ENCODE data around the gene EPHB2. TPM values are rescaled to one million over a fixed set of nuclear protein-coding genes. Genes with fewer than 3 reads are reported as not detected.

The EPHB2 gene
- total RNA-seq, 1 experiment from 2014 or later, result 18.5 TPM

- peak; percentile 62 for ATAC-seq
- CTCF ChIA-PET, result interaction anchor here (0.9 to 2.1 kb wide), 6 partner anchors 12 to 237 kb away, joined by 3 to 8 read pairs (median 6); no protein-coding TSS in a partner anchor
These were observed 18.2 kb downstream of the EPHB2 start for GRCh38 chr1:22728751-22729399.

GRCh38 chr1:22729400-22729773 lies 18.7 kb downstream of the EPHB2 start:
- Mint-ChIP-seq H3K9me3 (no peaks in the 10 kb centered on the region), H3K27ac (no peak overlapping the region), H3K4me1 (peaks cover 11% of the 10 kb centered on the region), H3K27me3 (ENCODE audit: low read depth) (no peaks in the 10 kb centered on the region), H3K4me3 (no peak overlapping the region), H3K36me3 (no peaks in the 10 kb centered on the region)
- TF ChIP-seq ZNF512 (CRISPR knock-in tag; IDR thresholded peaks at IDR 0.05; ENCODE audit: borderline replicate concordance), result no peak
- no peak for TF ChIP-seq CREM (CRISPR knock-in tag; IDR thresholded peaks at IDR 0.05)
- no peak for TF ChIP-seq ATF1 (CRISPR knock-in tag; IDR thresholded peaks at IDR 0.05)
- TF ChIP-seq TP53 (CRISPR knock-in tag; IDR thresholded peaks at IDR 0.05), result no peak
- TF ChIP-seq MYBL2 (CRISPR knock-in tag; IDR thresholded peaks at IDR 0.05), result no peak
- TF ChIP-seq ZNF219 (CRISPR knock-in tag; IDR thresholded peaks at IDR 0.05; ENCODE audit: borderline replicate concordance), result no peak
- no peak for TF ChIP-seq IRF1 (CRISPR knock-in tag; IDR thresholded peaks at IDR 0.05)
- POLR2A ChIA-PET, result no interaction called here
- DNase-seq (ENCODE audit: low spot score) (no peak), ATAC-seq (no peak)
- CTCF ChIA-PET, result interaction anchor here (0.9 to 2.1 kb wide), 6 partner anchors 12 to 236 kb away, joined by 3 to 8 read pairs (median 6); no protein-coding TSS in a partner anchor

More at GRCh38 chr1:22728751-22729399, 18.2 kb downstream of the EPHB2 start:
- H3K36me3 Mint-ChIP-seq, result no peaks in the 10 kb centered on the region
- POLR2A ChIA-PET, result no interaction called here
- no peaks in the 10 kb centered on the region for H3K27me3 Mint-ChIP-seq (ENCODE audit: low read depth)
- TF ChIP-seq, protein P1, sequence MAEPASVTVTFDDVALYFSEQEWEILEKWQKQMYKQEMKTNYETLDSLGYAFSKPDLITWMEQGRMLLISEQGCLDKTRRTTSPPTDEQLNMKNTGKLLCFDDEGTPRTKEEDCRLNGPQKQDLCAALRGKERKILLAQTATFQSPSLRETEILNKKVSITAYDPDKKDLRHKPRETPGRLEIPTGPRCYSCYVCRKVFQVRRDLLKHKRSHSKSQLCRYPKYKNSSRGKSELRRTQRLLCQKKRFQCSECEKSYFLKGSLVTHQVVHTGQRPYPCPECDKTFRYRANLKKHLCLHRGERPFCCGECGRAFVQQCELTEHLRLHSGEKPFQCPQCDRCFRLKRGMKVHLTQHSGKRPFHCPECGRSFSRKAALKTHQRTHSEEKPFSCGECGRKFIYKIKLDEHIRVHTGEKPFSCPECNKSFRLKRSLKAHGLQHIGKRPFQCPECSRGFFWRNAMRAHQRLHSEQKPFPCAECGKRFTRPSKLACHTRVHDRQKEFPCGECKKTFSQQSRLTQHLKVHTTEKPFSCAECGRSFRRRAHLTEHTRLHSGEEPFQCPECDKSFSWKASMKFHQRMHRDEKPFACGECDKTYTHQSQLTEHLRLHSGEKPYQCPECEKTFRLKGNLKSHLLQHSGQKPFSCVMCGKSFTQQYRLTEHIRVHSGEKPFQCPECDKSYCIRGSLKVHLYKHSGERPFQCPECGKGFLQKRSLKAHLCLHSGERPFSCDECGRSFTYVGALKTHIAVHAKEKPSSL (CRISPR knock-in tag; conservative IDR thresholded peaks at IDR 0.05), result no peak
- TF ChIP-seq JUN (CRISPR knock-in tag; IDR thresholded peaks at IDR 0.05) (no peak), MAX (CRISPR knock-in tag; IDR thresholded peaks at IDR 0.05) (peak; percentile 28; the same call in 1 of the 2 replicates), ZNF532 (CRISPR knock-in tag; IDR thresholded peaks at IDR 0.05; ENCODE audit: borderline replicate concordance) (no peak), ZNF219 (CRISPR knock-in tag; IDR thresholded peaks at IDR 0.05; ENCODE audit: borderline replicate concordance) (no peak)
- H3K9me3 Mint-ChIP-seq, result no peaks in the 10 kb centered on the region
- H3K4me1 Mint-ChIP-seq, result peaks cover 11% of the 10 kb centered on the region
- H3K4me3 Mint-ChIP-seq, result no peak overlapping the region
- no peak overlapping the region for H3K27ac Mint-ChIP-seq
- DNase-seq (ENCODE audit: low spot score), result no peak

DNA sequence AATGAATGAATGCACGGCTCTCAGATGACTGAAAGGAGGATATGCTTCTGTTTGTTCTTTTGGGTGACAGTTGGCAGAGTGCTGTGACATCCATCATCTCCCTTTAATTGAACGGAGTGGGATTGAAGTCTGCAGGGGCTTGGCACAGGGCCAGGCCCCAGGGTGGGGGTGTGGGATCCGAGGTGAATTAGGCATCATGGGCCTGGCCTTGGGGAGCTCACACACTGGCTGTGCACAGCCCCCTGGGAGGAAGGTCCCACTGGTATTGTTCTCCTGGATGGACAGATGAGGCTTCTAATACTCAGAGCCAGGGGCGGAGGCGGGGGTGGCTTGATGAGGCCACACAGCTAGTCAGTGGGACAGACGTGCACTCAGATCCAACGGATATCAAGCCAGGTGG lies 19.3 kb downstream of the EPHB2 start:
- ChIA-PET POLR2A (no interaction called here), CTCF (interaction anchor here (1.2 to 3.3 kb wide), 5 partner anchors 13 to 132 kb away, joined by 3 to 48 read pairs (median 8); no protein-coding TSS in a partner anchor)
- H3K27ac Mint-ChIP-seq, result no peak overlapping the region
- no peaks in the 10 kb centered on the region for H3K36me3 Mint-ChIP-seq
- no peak overlapping the region for H3K4me3 Mint-ChIP-seq
- H3K4me1 Mint-ChIP-seq, result peaks cover 11% of the 10 kb centered on the region
- no peaks in the 10 kb centered on the region for H3K27me3 Mint-ChIP-seq (ENCODE audit: low read depth)
- ATAC-seq, result no peak
- DNase-seq (ENCODE audit: low spot score), result no peak
- H3K9me3 Mint-ChIP-seq, result no peaks in the 10 kb centered on the region
- TF ChIP-seq ZNF512 (CRISPR knock-in tag; IDR thresholded peaks at IDR 0.05; ENCODE audit: borderline replicate concordance) (no peak), TP53 (CRISPR knock-in tag; IDR thresholded peaks at IDR 0.05) (no peak), MLX (CRISPR knock-in tag; IDR thresholded peaks at IDR 0.05) (no peak), GTF2I (CRISPR knock-in tag; conservative IDR thresholded peaks at IDR 0.05) (no peak), RELA (CRISPR knock-in tag; IDR thresholded peaks at IDR 0.05; ENCODE audit: borderline replicate concordance) (no peak), CREM (CRISPR knock-in tag; IDR thresholded peaks at IDR 0.05) (no peak)
- TF ChIP-seq, protein P2, sequence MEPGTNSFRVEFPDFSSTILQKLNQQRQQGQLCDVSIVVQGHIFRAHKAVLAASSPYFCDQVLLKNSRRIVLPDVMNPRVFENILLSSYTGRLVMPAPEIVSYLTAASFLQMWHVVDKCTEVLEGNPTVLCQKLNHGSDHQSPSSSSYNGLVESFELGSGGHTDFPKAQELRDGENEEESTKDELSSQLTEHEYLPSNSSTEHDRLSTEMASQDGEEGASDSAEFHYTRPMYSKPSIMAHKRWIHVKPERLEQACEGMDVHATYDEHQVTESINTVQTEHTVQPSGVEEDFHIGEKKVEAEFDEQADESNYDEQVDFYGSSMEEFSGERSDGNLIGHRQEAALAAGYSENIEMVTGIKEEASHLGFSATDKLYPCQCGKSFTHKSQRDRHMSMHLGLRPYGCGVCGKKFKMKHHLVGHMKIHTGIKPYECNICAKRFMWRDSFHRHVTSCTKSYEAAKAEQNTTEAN (CRISPR knock-in tag; IDR thresholded peaks at IDR 0.05), result no peak
- TF ChIP-seq, protein P3, sequence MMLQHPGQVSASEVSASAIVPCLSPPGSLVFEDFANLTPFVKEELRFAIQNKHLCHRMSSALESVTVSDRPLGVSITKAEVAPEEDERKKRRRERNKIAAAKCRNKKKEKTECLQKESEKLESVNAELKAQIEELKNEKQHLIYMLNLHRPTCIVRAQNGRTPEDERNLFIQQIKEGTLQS (CRISPR knock-in tag; conservative IDR thresholded peaks at IDR 0.05), result no peak
